NCI-H345 (cell line): ENCODE measurements around the gene OR6Y1.

Source experiments
- DNase-seq: peaks from one replicate; lab custom pipeline; 2025; lab: John Stamatoyannopoulos, UW

Gene OR6Y1

GRCh38 chr1:158506369-158506987 is 47.7 kb downstream of the OR6Y1 start:
- DNase-seq, result no peak

GRCh38 chr1:158496374-158496773 is 57.8 kb downstream of the OR6Y1 start:
- DNase-seq, result no peak

- DNase-seq, result no peak
Observed at GRCh38 chr1:158494796-158495195, 59.4 kb downstream of the OR6Y1 start.
